H9 (cell line): ENCODE data around the gene RFPL2. TPM values are rescaled to one million over a fixed set of nuclear protein-coding genes. Genes with fewer than 3 reads are reported as not detected.

Experiments used
- DNase-seq: peaks from one replicate; pipeline ENCODE4 v3.0.0-alpha.2; 2017
- H2AFZ ChIP-seq: one replicate; pipeline ENCODE4 v1.6.1; 2013; ENCODE audit warnings: mild to moderate bottlenecking, low read length, control low read depth, moderate library complexity
- H2AK5ac ChIP-seq: 2 replicates; pipeline ENCODE4 v1.6.1; 2013; ENCODE audit warnings: low read length, control low read depth, mixed read lengths; ENCODE audit not compliant: insufficient read length
- H2BK120ac ChIP-seq: one replicate; pipeline ENCODE4 v1.6.1; 2013; ENCODE audit warnings: low read depth, mild to moderate bottlenecking, low read length, control low read depth, inconsistent platforms; ENCODE audit not compliant: poor library complexity, severe bottlenecking
- H2BK12ac ChIP-seq: 2 replicates; pipeline ENCODE4 v1.6.1; 2013; ENCODE audit warnings: low read length, control low read depth, mixed read lengths, low read depth; ENCODE audit not compliant: insufficient read length
- H2BK15ac ChIP-seq: 2 replicates; pipeline ENCODE4 v1.6.1; 2013; ENCODE audit warnings: low read depth, low read length, control low read depth
- H2BK20ac ChIP-seq: one replicate; pipeline ENCODE4 v1.6.1; 2013; ENCODE audit warnings: low read depth, mild to moderate bottlenecking, low read length, control low read depth, inconsistent platforms; ENCODE audit not compliant: poor library complexity, severe bottlenecking
- H2BK5ac ChIP-seq: 2 replicates; pipeline ENCODE4 v1.6.1; 2013; ENCODE audit warnings: low read length, control low read depth, mixed read lengths; ENCODE audit not compliant: insufficient read length
- H3K14ac ChIP-seq: 2 replicates; pipeline ENCODE4 v1.6.1; 2013; ENCODE audit warnings: low read length, control low read depth; ENCODE audit not compliant: insufficient read depth
- H3K18ac ChIP-seq: 2 replicates; pipeline ENCODE4 v1.6.1; 2013; ENCODE audit warnings: low read depth, mild to moderate bottlenecking, mixed read lengths, low read length, control low read depth; ENCODE audit not compliant: insufficient read length
- H3K23ac ChIP-seq: 2 replicates; pipeline ENCODE4 v1.6.1; 2013; ENCODE audit warnings: low read length, control low read depth, mixed read lengths, low read depth; ENCODE audit not compliant: insufficient read length
- H3K23me2 ChIP-seq: 2 replicates; pipeline ENCODE4 v1.6.1; 2013; ENCODE audit warnings: low read depth, mild to moderate bottlenecking, mixed read lengths, low read length, control low read depth; ENCODE audit not compliant: insufficient read length, poor library complexity, severe bottlenecking
- H3K27ac ChIP-seq: 2 replicates; pipeline ENCODE4 v1.5.1; 2013; ENCODE audit warnings: low read length, control low read depth, mixed read lengths, low read depth; ENCODE audit not compliant: insufficient read length
- H3K27me3 ChIP-seq: 2 replicates; pipeline ENCODE4 v1.6.1; 2013; ENCODE audit warnings: low read length, control low read depth, inconsistent platforms; ENCODE audit not compliant: insufficient read depth
- H3K4ac ChIP-seq: 2 replicates; pipeline ENCODE4 v1.6.1; 2013; ENCODE audit warnings: low read depth, mild to moderate bottlenecking, control low read depth, inconsistent platforms, low read length, moderate library complexity
- H3K4me1 ChIP-seq: 2 replicates; pipeline ENCODE4 v1.6.1; 2013; ENCODE audit warnings: low read length, control low read depth, inconsistent platforms; ENCODE audit not compliant: insufficient read depth
- H3K4me2 ChIP-seq: 2 replicates; pipeline ENCODE4 v1.6.1; 2013; ENCODE audit warnings: low read length, control low read depth, mixed read lengths; ENCODE audit not compliant: insufficient read length, insufficient read depth
- H3K56ac ChIP-seq: 2 replicates; pipeline ENCODE4 v1.6.1; 2013; ENCODE audit warnings: low read depth, mild to moderate bottlenecking, mixed read lengths, low read length, control low read depth; ENCODE audit not compliant: insufficient read length
- H3K79me1 ChIP-seq: 2 replicates; pipeline ENCODE4 v1.6.1; 2013; ENCODE audit warnings: low read depth, mild to moderate bottlenecking, moderate library complexity, low read length, control low read depth, inconsistent platforms; ENCODE audit not compliant: insufficient read depth, poor library complexity, severe bottlenecking
- H3K79me2 ChIP-seq: 2 replicates; pipeline ENCODE4 v1.6.1; 2013; ENCODE audit warnings: low read length, control low read depth, inconsistent platforms; ENCODE audit not compliant: insufficient read depth
- H3K9ac ChIP-seq: 2 replicates; pipeline ENCODE4 v1.6.1; 2013; ENCODE audit warnings: low read length, control low read depth, mixed read lengths; ENCODE audit not compliant: insufficient read length; ENCODE audit errors: extremely low read depth
- H3K9me3 ChIP-seq: one replicate; pipeline ENCODE4 v1.6.1; 2013; ENCODE audit warnings: low read depth, low read length, inconsistent platforms; ENCODE audit not compliant: control insufficient read depth
- H3T11ph ChIP-seq: one replicate; pipeline ENCODE4 v1.6.1; 2013; ENCODE audit warnings: mild to moderate bottlenecking, low read length, control low read depth, inconsistent platforms
- H4K20me1 ChIP-seq: one replicate; pipeline ENCODE4 v1.6.1; 2013; ENCODE audit not compliant: control insufficient read depth, insufficient read length, insufficient read depth
- H4K5ac ChIP-seq: 2 replicates; pipeline ENCODE4 v1.6.1; 2013; ENCODE audit warnings: low read depth, mild to moderate bottlenecking, mixed read lengths, low read length, control low read depth; ENCODE audit not compliant: insufficient read length
- H4K8ac ChIP-seq: replicated peaks from 2 replicates; pipeline ENCODE4 v1.6.1; 2013; ENCODE audit warnings: low read length, control low read depth, mixed read lengths, low read depth; ENCODE audit not compliant: insufficient read length
- H4K91ac ChIP-seq: 2 replicates; pipeline ENCODE4 v1.6.1; 2013; ENCODE audit warnings: low read depth, mild to moderate bottlenecking, moderate library complexity, mixed read lengths, low read length, control low read depth; ENCODE audit not compliant: insufficient read length
- H3K27ac Mint-ChIP-seq, 3 experiments: 2 replicates in 2 of 3; 3 replicates in 1 of 3; pipeline ENCODE4 v1.8.0; 2020 to 2021; ENCODE audit warnings: mixed read lengths in 3 of 3, mild to moderate bottlenecking in 1 of 3, moderate library complexity in 1 of 3
- H3K27me3 Mint-ChIP-seq: 2 replicates; pipeline ENCODE4 v1.8.0; 2021; ENCODE audit warnings: low read depth, mild to moderate bottlenecking, moderate library complexity, mixed read lengths
- H3K36me3 Mint-ChIP-seq, 3 experiments: 2 replicates in 2 of 3; 3 replicates in 1 of 3; pipeline ENCODE4 v1.8.0; 2020 to 2021; ENCODE audit warnings: low read depth in 3 of 3, mixed read lengths in 3 of 3; ENCODE audit not compliant: insufficient read depth in 1 of 3
- H3K4me1 Mint-ChIP-seq, 2 experiments: 2 replicates each; pipeline ENCODE4 v1.8.0; 2020; ENCODE audit warnings: mixed read lengths in 2 of 2
- H3K4me3 Mint-ChIP-seq, 2 experiments: 2 replicates in 1 of 2; 3 replicates in 1 of 2; pipeline ENCODE4 v1.8.0; 2020 to 2021; ENCODE audit warnings: mild to moderate bottlenecking in 2 of 2, mixed read lengths in 2 of 2, moderate library complexity in 1 of 2
- H3K9me3 Mint-ChIP-seq, 2 experiments: 2 replicates in 1 of 2; 3 replicates in 1 of 2; pipeline ENCODE4 v1.8.0; 2020; ENCODE audit warnings: mild to moderate bottlenecking in 2 of 2, mixed read lengths in 2 of 2, moderate library complexity in 1 of 2
- WGBS: extraction: QIAGEN DNeasy Blood & Tissue Kit; methylation state at CpG from one replicate; pipeline ENCODE4 v1.1.7; 2013; ENCODE audit warnings: missing lambda C conversion rate, low lambda C conversion rate, mixed read lengths; ENCODE audit not compliant: insufficient read length; ENCODE audit errors: extremely low coverage; 5-methylcytosine and 5-hydroxymethylcytosine counted together
- long read RNA-seq: library from polyadenylated mRNA; unstranded; transcript quantifications from one replicate; pipeline ENCODE4 v2.0.0, GENCODE V29; 2020
- total RNA-seq: library from RNA; stranded (reverse); gene quantifications from 2 replicates; pipeline ENCODE4 v1.2.1, GENCODE V29; 2021
- TF ChIP-seq, protein P1 (sequence below): fragments of 200-600 bp; sonication (generic); conservative IDR thresholded peaks from 3 replicates; pipeline ENCODE4 v1.8.0; 2021; ENCODE audit warnings: antibody characterized with exemption, mild to moderate bottlenecking

RFPL2 gene
- total RNA-seq, result not detected in 2 replicates
- long read RNA-seq, result 0 reads

DNA sequence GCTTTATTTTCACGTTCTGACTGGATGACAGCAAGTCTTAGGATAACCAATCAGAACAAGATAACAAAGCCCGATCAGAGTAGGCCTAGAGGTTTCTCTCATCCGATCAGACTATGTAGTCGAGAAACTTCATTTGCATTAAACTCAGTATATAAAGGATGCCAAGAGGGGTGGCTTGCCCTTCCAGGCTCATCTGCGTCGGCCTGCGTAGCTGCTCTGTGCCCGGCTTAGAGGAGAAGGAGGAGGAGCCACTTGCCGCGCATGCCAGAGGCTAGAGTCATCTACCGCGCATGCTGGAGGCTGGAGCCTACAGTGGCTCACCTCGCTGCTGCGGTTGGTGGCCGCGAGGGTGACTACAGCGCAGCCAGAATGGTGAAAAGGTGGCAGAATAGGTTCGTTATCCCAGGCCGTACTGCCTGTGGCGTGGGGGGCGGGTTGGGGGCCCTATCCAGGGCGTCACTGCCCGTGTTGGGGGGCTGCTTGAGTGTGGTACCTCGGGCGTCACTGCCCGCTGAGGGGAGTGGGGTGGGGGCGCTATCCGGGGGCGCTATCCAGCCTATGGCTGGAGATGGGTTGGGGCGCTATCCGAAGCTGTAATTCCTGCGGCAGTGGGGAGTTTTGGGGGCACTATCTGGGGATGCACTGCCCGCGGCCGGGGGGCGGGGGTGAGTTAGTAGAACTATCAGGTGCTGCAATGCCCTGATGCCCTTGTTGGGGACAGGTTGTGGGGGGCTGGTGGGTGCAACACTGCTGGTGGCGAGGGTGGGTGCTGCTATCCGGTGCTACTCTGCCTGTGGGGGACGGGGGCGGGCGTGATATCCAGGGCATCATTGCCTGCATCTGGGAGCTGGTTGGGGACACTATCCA lies at the start of gene RFPL2:
Gene RFPL2 (minus strand): TSS at position 218 of the 867 bp plus-strand sequence. CDS start 2,622 bp downstream, outside the sequence.
- H3K27ac ChIP-seq, result no peak within 1 kb of the TSS
- H2AK5ac ChIP-seq, result no peak within 1 kb of the TSS
- H3K14ac ChIP-seq, result no peak within 1 kb of the TSS
- no peak within 1 kb of the TSS for H4K5ac ChIP-seq
- H2BK20ac ChIP-seq, result no peak within 1 kb of the TSS
- no peak within 1 kb of the TSS for H2BK15ac ChIP-seq
- no peak within 1 kb of the TSS for H3K23ac ChIP-seq
- peak within 1 kb of the TSS; percentile 79 for H3K4me2 ChIP-seq
- H3K36me3 Mint-ChIP-seq, result no peaks in the 10 kb centered on the region; a peak in 1 of 7 replicates
- no peak within 1 kb of the TSS for H3K9ac ChIP-seq
- no peaks in the 10 kb centered on the region; the same call in 1 of the 2 replicates for H3K4me1 ChIP-seq
- H3K27me3 ChIP-seq, result peaks cover 8% of the 10 kb centered on the region; the same call in 1 of the 2 replicates
- H3K4ac ChIP-seq, result no peak within 1 kb of the TSS
- TF ChIP-seq, protein P1, sequence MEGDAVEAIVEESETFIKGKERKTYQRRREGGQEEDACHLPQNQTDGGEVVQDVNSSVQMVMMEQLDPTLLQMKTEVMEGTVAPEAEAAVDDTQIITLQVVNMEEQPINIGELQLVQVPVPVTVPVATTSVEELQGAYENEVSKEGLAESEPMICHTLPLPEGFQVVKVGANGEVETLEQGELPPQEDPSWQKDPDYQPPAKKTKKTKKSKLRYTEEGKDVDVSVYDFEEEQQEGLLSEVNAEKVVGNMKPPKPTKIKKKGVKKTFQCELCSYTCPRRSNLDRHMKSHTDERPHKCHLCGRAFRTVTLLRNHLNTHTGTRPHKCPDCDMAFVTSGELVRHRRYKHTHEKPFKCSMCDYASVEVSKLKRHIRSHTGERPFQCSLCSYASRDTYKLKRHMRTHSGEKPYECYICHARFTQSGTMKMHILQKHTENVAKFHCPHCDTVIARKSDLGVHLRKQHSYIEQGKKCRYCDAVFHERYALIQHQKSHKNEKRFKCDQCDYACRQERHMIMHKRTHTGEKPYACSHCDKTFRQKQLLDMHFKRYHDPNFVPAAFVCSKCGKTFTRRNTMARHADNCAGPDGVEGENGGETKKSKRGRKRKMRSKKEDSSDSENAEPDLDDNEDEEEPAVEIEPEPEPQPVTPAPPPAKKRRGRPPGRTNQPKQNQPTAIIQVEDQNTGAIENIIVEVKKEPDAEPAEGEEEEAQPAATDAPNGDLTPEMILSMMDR, result no peak
- H3K27ac Mint-ChIP-seq, result no peak within 1 kb of the TSS
- peak; percentile 89 for DNase-seq
- no peak within 1 kb of the TSS for H3K56ac ChIP-seq
- peak within 1 kb of the TSS; percentile 69 to 89 for H3K4me3 Mint-ChIP-seq
- H4K20me1 ChIP-seq, result no peaks in the 10 kb centered on the region
- no peaks in the 10 kb centered on the region for H3K9me3 Mint-ChIP-seq
- H2BK5ac ChIP-seq, result no peak within 1 kb of the TSS
- no peak within 1 kb of the TSS for H2AFZ ChIP-seq
- H4K91ac ChIP-seq, result no peak within 1 kb of the TSS
- peaks cover 13% of the 10 kb centered on the region for H3K23me2 ChIP-seq
- peaks cover 21 to 40% of the 10 kb centered on the region in 2 experiments for H3K4me1 Mint-ChIP-seq
- no CpG with 5 or more reads among the region's 41 CpGs for WGBS
- no peaks in the 10 kb centered on the region for H3K9me3 ChIP-seq
- H3K79me1 ChIP-seq, result no peaks in the 10 kb centered on the region
- no peak within 1 kb of the TSS for H2BK12ac ChIP-seq
- no peak within 1 kb of the TSS for H2BK120ac ChIP-seq
- no peak within 1 kb of the TSS for H3T11ph ChIP-seq
- H3K18ac ChIP-seq, result no peak within 1 kb of the TSS
- H3K27me3 Mint-ChIP-seq, result peaks cover 81% of the 10 kb centered on the region
- H3K79me2 ChIP-seq, result no peaks in the 10 kb centered on the region
- H4K8ac ChIP-seq, result no peak within 1 kb of the TSS
